Prostate gland (tissue), 2 donors: ENCODE data around the gene MAD2L2. TPM values are rescaled to one million over a fixed set of nuclear protein-coding genes. Genes with fewer than 3 reads are reported as not detected.

ENCODE experiments used
- DNase-seq: peaks from one replicate; pipeline ENCODE4 v3.0.0-alpha.2; 2019; ENCODE audit warnings: low spot score
- H3K27ac ChIP-seq, 2 donors: fragments of 200-600 bp; sonication (generic); 2 replicates each; pipeline ENCODE4 v1.5.1; 2017 to 2019
- H3K27me3 ChIP-seq: fragments of 200-600 bp; sonication (generic); replicated peaks from 2 replicates; pipeline ENCODE4 v1.5.1; 2019; ENCODE audit not compliant: insufficient read depth
- H3K36me3 ChIP-seq, 2 donors: fragments of 200-600 bp; sonication (generic); 1 replicate in 1 of 2; 2 replicates in 1 of 2; pipeline versions ENCODE4 v1.5.1 to v1.8.1; 2017 to 2019
- H3K4me1 ChIP-seq: fragments of 200-600 bp; sonication (generic); replicated peaks from 2 replicates; pipeline ENCODE4 v1.5.1; 2019
- H3K4me3 ChIP-seq, 2 donors: fragments of 200-600 bp; sonication (generic); 2 replicates each; pipeline ENCODE4 v1.5.1; 2017 to 2019
- H3K9me3 ChIP-seq: fragments of 200-600 bp; sonication (generic); 2 replicates; pipeline ENCODE4 v1.5.1; 2017
- CTCF ChIP-seq, 4 experiments: fragments of 200-600 bp in 2 of 4; fragments of 450-650 bp in 2 of 4; sonication (generic) in 2 of 4; IDR thresholded peaks; 1 replicate in 3 of 4; 2 replicates in 1 of 4; pipeline ENCODE4 v1.5.1; 2016 to 2019; ENCODE audit warnings: antibody characterized with exemption in 4 of 4, mild to moderate bottlenecking in 2 of 4, moderate library complexity in 2 of 4
- POLR2A ChIP-seq: fragments of 450-650 bp; IDR thresholded peaks from one replicate; pipeline ENCODE4 v1.6.1; 2016; ENCODE audit warnings: antibody characterized with exemption, mild to moderate bottlenecking
- POLR2AphosphoS5 ChIP-seq: sonication (generic); formaldehyde crosslinking; IDR thresholded peaks from one replicate; pipeline ENCODE4 v1.6.1; 2017; ENCODE audit warnings: antibody characterized with exemption
- WGBS: methylation state at CpG from one replicate; pipeline ENCODE4 v1.1.5; 2018; 5-methylcytosine and 5-hydroxymethylcytosine counted together
- intact Hi-C: fragments of 100-400 bp; cut with DNase I; formaldehyde crosslinking; loops from one replicate; pipeline ENCODE4 v1.14.2; 2022
- total RNA-seq, 2 donors: library from RNA; depleted of rRNA; stranded (reverse); fragments of >200 nt; gene quantifications; one replicate each; pipeline ENCODE4 v1.1.0, GENCODE V29; 2016

MAD2L2 gene
- total RNA-seq, 2 donors from 2014 or later: 37.3 to 67.8 TPM

GRCh38 chr1:11720525-11720924, 39.6 kb upstream of the MAD2L2 start:
- TF ChIP-seq POLR2AphosphoS5: no peak
- no peak for TF ChIP-seq CTCF (IDR thresholded peaks at IDR 0.05)
- TF ChIP-seq POLR2A: no peak
- Histone ChIP-seq H3K36me3 (no peaks in the 10 kb centered on the region), H3K4me1 (no peaks in the 10 kb centered on the region), H3K9me3 (no peaks in the 10 kb centered on the region), H3K27me3 (no peaks in the 10 kb centered on the region), H3K4me3 (no peak overlapping the region), H3K27ac (no peak overlapping the region)
- 53% methylated on average over 4 of the region's 4 CpGs for WGBS
- no peak for DNase-seq
- intact Hi-C loops: loop anchor here (5.0 kb wide), 1 partner anchor 68 kb away; the partner anchor contains the start of genes FBXO2 and FBXO44

GRCh38 chr1:11720033-11720376, 39.1 kb upstream of the MAD2L2 start:
- intact Hi-C loops: loop anchor here (5.0 kb wide), 1 partner anchor 68 kb away; the partner anchor contains the start of genes FBXO2 and FBXO44
- 76% methylated on average over 12 of the region's 12 CpGs for WGBS
- TF ChIP-seq CTCF (IDR thresholded peaks at IDR 0.05) (no peak), POLR2AphosphoS5 (no peak)
- H3K4me3 ChIP-seq: no peak overlapping the region
- H3K9me3 ChIP-seq: no peaks in the 10 kb centered on the region
- H3K36me3 ChIP-seq: no peaks in the 10 kb centered on the region
- H3K4me1 ChIP-seq: no peaks in the 10 kb centered on the region
- no peak overlapping the region for H3K27ac ChIP-seq
- H3K27me3 ChIP-seq: no peaks in the 10 kb centered on the region
- no peak for DNase-seq

- no peaks in the 10 kb centered on the region for H3K4me1 ChIP-seq
- peak; percentile 5 for TF ChIP-seq POLR2AphosphoS5
- peak; percentile 4 for TF ChIP-seq POLR2A
- peak; percentile 80 to 88 (median 84) for TF ChIP-seq CTCF (IDR thresholded peaks at IDR 0.05)
- peak overlapping the region; percentile 29 to 31 for H3K27ac ChIP-seq
- H3K4me3 ChIP-seq: peak overlapping the region; percentile 18 to 31
- WGBS: 9% methylated on average over 44 of the region's 44 CpGs
- no peaks in the 10 kb centered on the region for H3K36me3 ChIP-seq
- no peaks in the 10 kb centered on the region for H3K9me3 ChIP-seq
- DNase-seq: peak; percentile 76
- no peaks in the 10 kb centered on the region for H3K27me3 ChIP-seq
- intact Hi-C loops: loop anchor here (5.0 kb wide), 1 partner anchor 67 kb away; the partner anchor contains the start of genes FBXO2 and FBXO44
Measured at GRCh38 chr1:11719313-11720032, 38.5 kb upstream of the MAD2L2 start.

GRCh38 chr1:11714831-11715575, 34.1 kb upstream of the MAD2L2 start:
- no peak for DNase-seq
- no peak for TF ChIP-seq POLR2AphosphoS5
- TF ChIP-seq POLR2A: no peak
- TF ChIP-seq CTCF (IDR thresholded peaks at IDR 0.05): no peak
- intact Hi-C loops: no loop called here
- Histone ChIP-seq H3K27ac (no peak overlapping the region), H3K27me3 (no peaks in the 10 kb centered on the region), H3K36me3 (no peaks in the 10 kb centered on the region), H3K4me3 (no peak overlapping the region), H3K4me1 (no peaks in the 10 kb centered on the region), H3K9me3 (no peaks in the 10 kb centered on the region)
- WGBS: 87% methylated on average over 19 of the region's 24 CpGs
